Right cardiac atrium (tissue), 5 donors: ENCODE results near the gene PID1. TPM values are rescaled to one million over a fixed set of nuclear protein-coding genes. Genes with fewer than 3 reads are reported as not detected.

Source experiments
- ATAC-seq, 2 donors: fragments of 200-7000 bp; cut with Tn5 transposase; one replicate each; pipeline versions ENCODE4 v1.8.0 to v1.9.1; 2020; ENCODE audit warnings: moderate library complexity in 2 of 2, mild to moderate bottlenecking in 1 of 2
- DNase-seq, 3 donors: peaks; one replicate each; pipeline ENCODE4 v3.0.0-alpha.2; 2020
- H3K27ac ChIP-seq: one replicate; pipeline ENCODE4 v1.5.1; 2013; ENCODE audit warnings: mild to moderate bottlenecking, low read length, control low read depth, moderate library complexity
- H3K27me3 ChIP-seq: one replicate; pipeline ENCODE4 v1.6.1; 2013; ENCODE audit not compliant: control insufficient read depth, insufficient read depth
- H3K4me1 ChIP-seq: one replicate; pipeline ENCODE4 v1.6.1; 2013; ENCODE audit warnings: low read length; ENCODE audit not compliant: control insufficient read depth, insufficient read depth
- H3K4me3 ChIP-seq: one replicate; pipeline ENCODE4 v1.5.1; 2013; ENCODE audit warnings: low read length, control low read depth
- H3K9me3 ChIP-seq: one replicate; pipeline ENCODE4 v1.6.1; 2013; ENCODE audit warnings: low read length; ENCODE audit not compliant: control insufficient read depth
- WGBS: extraction: QIAGEN DNeasy Blood & Tissue Kit; methylation state at CpG from one replicate; pipeline ENCODE4 v1.1.7; 2013; 5-methylcytosine and 5-hydroxymethylcytosine counted together
- intact Hi-C, 4 donors: fragments of 100-400 bp; cut with DNase I; formaldehyde crosslinking; loops; one replicate each; pipeline versions ENCODE4 v1.11.0 to v1.14.0; 2022 to 2023
- polyA plus RNA-seq: library from polyadenylated mRNA; stranded (reverse); fragments of 200-250 nt; gene quantifications from one replicate; pipeline ENCODE4 v1.2.3, GENCODE V29; 2013
- total RNA-seq, 4 donors: library from RNA; stranded (reverse); fragmentation: NEBNext Ultra II Directional; extraction: Animal tissue kit (Norgen Biotek cat#: 25700); gene quantifications; one replicate each; pipeline ENCODE4 v1.2.1, GENCODE V29; 2021
- donor health status: healthy with polysubstance abuse.
- donor health status: DM: no; HTN: yes; CAD: no.
- donor health status: DM: no; HTN: no; CAD: no.
- donor health status: DM: no; HTN: yes; CAD: no; lungs with severe emphysema.
- donor health status: DM: yes; HTN: yes; CAD: no.

Gene PID1
- total and polyA plus RNA-seq, 5 donors: 9.1 to 17.2 (median 11.0) TPM

DNA sequence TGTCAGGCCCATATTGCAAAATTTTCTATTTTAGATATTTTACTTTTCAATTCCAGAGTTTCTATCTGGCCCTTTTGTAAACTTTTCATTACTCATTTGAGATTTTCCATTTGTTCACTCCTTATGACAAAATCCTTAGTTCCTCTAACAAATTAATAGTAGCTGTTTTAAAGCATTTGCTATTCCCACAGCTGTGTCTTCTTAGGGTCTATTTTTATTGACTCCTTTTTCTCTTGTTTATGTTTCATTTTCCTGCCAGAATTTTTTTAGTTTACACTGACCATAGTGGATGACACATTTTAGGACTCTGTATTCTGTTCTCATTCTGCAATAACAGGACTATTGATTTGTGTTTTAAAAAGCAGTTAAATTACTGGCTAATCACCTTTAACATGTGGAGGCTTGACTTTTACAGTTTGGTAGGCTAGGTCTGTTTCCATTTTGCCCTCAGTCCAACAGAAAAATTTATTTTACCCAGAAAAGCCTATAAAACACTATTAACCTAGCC, 30.0 kb downstream of the PID1 start:
- DNase-seq (no peak), ATAC-seq (no peak)
- intact Hi-C loops: no loop called here
- Histone ChIP-seq H3K4me3 (no peak overlapping the region), H3K27ac (no peak overlapping the region), H3K9me3 (no peaks in the 10 kb centered on the region), H3K4me1 (no peaks in the 10 kb centered on the region), H3K27me3 (no peaks in the 10 kb centered on the region)

DNA sequence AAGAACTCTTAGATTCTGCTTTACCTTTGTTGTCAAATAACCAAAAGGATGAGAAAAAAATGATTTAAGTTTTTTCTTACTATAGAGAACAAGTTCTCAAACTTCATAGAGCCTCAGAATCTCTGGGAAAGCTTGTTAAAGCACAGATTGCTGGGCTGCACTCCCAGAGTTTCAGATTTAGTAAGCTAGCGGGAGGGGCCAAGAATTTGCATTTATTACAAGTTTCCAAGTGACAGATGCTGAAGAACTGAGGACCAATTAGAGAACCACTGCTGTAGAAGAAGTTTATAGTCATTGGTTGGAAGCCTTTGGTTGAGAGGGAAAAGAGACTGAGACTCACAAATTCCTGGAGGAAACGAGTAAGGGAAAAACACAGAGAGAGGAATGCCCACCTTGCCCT, 32.1 kb downstream of the PID1 start:
- no peak overlapping the region for H3K27ac ChIP-seq
- no peak for ATAC-seq
- no peaks in the 10 kb centered on the region for H3K4me1 ChIP-seq
- intact Hi-C loops: no loop called here
- no peaks in the 10 kb centered on the region for H3K9me3 ChIP-seq
- 50% methylated on average over 2 of the region's 2 CpGs for WGBS
- DNase-seq: no peak
- no peak overlapping the region for H3K4me3 ChIP-seq
- H3K27me3 ChIP-seq: no peaks in the 10 kb centered on the region

- no peak overlapping the region for H3K27ac ChIP-seq
Measured at GRCh38 chr2:229237270-229237669, 33.8 kb downstream of the PID1 start.

DNA sequence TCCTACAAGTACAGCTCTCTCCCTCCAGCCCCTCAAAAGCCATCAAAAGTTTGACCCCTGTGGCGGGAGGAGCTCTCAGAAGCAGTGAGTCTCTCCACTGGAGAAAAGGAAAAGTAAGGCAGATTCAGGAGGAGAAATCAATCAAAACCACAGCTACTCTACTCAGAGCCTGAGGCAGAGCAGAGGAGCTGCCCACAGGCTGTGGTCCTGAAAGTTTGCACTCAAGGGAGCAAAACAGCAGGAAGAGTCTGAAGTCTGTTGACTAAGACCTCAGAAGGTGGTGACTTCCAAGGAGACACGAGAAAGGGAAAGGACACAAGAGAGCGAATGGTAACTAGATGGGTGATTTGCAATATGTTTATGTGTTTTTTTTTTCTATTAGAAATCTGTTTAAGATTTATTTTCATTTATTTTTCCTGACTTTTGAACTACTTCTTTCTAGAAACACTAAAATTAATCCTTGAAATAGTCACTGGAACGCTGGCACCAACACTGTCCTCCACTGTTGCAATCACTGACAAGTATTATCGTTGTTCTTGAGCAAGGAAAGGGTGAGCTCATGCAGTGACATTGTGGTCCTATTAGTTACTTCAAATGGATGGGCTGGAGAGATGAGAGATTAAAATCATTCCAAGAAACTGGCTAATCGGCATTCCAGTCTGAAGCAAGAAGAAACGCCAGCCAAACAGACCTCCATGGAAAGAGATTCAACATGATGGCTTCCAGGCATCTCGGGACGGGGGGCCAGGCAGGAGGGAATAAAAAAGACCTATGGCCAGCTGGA, 35.8 kb downstream of the PID1 start:
- DNase-seq (peak in 2 of 3 donors; percentile 14 to 73), ATAC-seq (peak; percentile 66 to 76)
- Histone ChIP-seq H3K4me1 (no peaks in the 10 kb centered on the region), H3K27ac (no peak overlapping the region), H3K4me3 (no peak overlapping the region), H3K27me3 (no peaks in the 10 kb centered on the region), H3K9me3 (no peaks in the 10 kb centered on the region)
- intact Hi-C loops: no loop called here
- WGBS: 56% methylated on average over 9 of the region's 9 CpGs

More at GRCh38 chr2:229237270-229237669, 33.8 kb downstream of the PID1 start:
- 41% methylated on average over 2 of the region's 2 CpGs for WGBS
- H3K27me3 ChIP-seq: no peaks in the 10 kb centered on the region
- no peaks in the 10 kb centered on the region for H3K4me1 ChIP-seq
- no peaks in the 10 kb centered on the region for H3K9me3 ChIP-seq
- intact Hi-C loops: no loop called here
- H3K4me3 ChIP-seq: no peak overlapping the region
- no peak for ATAC-seq
- DNase-seq: no peak

GRCh38 chr2:229231885-229232284, 39.2 kb downstream of the PID1 start:
- 82% methylated on average over 7 of the region's 7 CpGs for WGBS
- Histone ChIP-seq H3K4me1 (no peaks in the 10 kb centered on the region), H3K27me3 (no peaks in the 10 kb centered on the region), H3K9me3 (no peaks in the 10 kb centered on the region), H3K27ac (no peak overlapping the region), H3K4me3 (no peak overlapping the region)
- DNase-seq (no peak), ATAC-seq (no peak)
- intact Hi-C loops: no loop called here

DNA sequence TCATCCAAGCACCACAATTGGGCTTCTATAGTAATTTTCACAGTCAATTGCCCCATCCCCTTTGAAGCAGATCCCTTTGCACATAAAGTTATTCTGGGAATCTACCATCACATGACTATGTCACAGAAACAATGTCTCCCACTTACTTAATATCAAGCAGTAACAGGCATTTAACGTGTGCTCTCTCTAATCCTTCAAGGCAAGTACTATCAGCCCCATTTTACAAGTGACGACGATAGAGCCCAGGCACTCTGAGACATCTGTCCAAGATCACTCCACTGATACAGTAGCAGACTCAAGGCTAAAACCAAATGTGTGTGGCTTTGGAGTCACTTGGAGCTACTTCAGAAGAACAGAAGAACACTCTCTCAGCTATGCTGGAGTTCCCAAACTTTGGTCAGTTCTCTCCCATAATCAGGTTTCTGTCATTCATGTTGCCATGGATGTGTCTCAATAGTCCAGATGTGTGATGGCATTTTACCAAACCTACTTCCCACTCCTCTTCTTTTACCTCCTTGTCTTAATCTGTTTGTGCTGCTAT, 39.7 kb downstream of the PID1 start:
- DNase-seq (no peak), ATAC-seq (no peak)
- Histone ChIP-seq H3K27ac (no peak overlapping the region), H3K4me1 (no peaks in the 10 kb centered on the region), H3K9me3 (no peaks in the 10 kb centered on the region), H3K4me3 (no peak overlapping the region), H3K27me3 (no peaks in the 10 kb centered on the region)
- intact Hi-C loops: no loop called here
- 58% methylated on average over 3 of the region's 3 CpGs for WGBS

DNA sequence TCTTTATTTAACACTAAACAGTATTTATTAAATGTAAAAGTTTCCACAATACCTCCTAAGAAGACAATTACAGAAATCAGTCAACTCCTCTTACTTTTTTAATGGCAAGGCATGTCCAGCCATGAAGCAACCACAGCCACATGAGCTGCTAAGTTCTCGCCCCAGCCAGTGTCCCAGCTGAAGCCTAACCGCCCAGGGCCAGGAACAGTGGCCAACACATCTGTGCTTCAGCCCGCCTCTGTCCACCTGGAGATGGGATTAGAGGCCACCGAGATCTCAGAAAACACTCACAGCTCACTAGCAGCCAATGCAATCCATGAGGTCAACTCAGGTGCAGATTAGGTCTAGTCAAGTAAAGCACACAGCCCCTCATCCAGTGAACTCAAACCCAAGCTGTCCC, 40.2 kb downstream of the PID1 start:
- 68% methylated on average over 4 of the region's 4 CpGs for WGBS
- Histone ChIP-seq H3K27me3 (no peaks in the 10 kb centered on the region), H3K27ac (no peak overlapping the region), H3K4me3 (no peak overlapping the region), H3K4me1 (no peaks in the 10 kb centered on the region), H3K9me3 (no peaks in the 10 kb centered on the region)
- DNase-seq (peak in 1 of 3 donors; percentile 67), ATAC-seq (no peak)
- intact Hi-C loops: no loop called here

GRCh38 chr2:229230256-229230655, 40.8 kb downstream of the PID1 start:
- Histone ChIP-seq H3K9me3 (no peaks in the 10 kb centered on the region), H3K4me1 (no peaks in the 10 kb centered on the region), H3K27ac (no peak overlapping the region), H3K27me3 (no peaks in the 10 kb centered on the region), H3K4me3 (no peak overlapping the region)
- 59% methylated on average over 2 of the region's 2 CpGs for WGBS
- ATAC-seq: peak in 1 of 2 donors; percentile 51
- DNase-seq: no peak
- intact Hi-C loops: no loop called here

DNA sequence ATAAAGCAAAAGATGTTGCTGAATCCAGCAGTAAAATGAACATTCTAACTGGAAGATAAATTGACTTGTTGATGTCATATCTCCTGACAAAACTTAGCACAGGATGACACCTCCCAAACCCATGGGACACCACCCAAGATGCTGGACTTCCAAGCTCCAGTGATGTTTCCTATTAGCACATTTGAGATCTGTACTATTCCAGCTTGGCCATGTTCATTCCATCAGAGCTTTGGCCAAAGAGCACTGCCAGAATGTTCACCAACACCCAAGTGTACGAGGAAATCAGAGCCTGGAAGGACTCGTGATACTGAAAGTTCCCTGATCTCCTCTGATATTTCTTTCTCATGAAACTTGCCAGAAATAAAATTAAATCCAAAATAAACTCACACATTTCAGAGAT, 44.7 kb downstream of the PID1 start:
- ATAC-seq: peak; percentile 75 to 88
- Histone ChIP-seq H3K4me3 (no peak overlapping the region), H3K9me3 (no peaks in the 10 kb centered on the region), H3K27ac (no peak overlapping the region), H3K27me3 (no peaks in the 10 kb centered on the region), H3K4me1 (no peaks in the 10 kb centered on the region)
- 42% methylated on average over 2 of the region's 2 CpGs for WGBS
- intact Hi-C loops: no loop called here
- peak; percentile 53 to 81 (median 54) for DNase-seq

DNA sequence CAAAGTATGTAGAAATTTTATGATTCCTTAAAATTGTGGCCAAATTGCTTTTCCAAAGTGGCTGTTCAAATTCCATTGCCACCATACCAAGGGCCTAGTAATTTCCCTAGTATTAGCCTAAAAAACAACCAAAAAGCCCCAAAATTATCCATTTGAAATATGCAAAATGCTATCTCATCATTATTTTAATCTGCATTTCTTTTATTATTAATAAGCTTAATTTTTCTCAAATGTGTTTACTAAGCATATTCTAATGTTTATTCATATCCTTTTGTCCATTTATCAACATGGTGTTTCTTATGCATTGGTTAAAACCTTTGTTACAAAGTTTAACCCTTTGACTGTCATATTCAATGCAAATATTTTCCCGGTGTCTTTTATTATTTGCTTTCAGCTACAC, 48.0 kb downstream of the PID1 start:
- Histone ChIP-seq H3K27me3 (no peaks in the 10 kb centered on the region), H3K4me3 (no peak overlapping the region), H3K4me1 (no peaks in the 10 kb centered on the region), H3K27ac (no peak overlapping the region), H3K9me3 (no peaks in the 10 kb centered on the region)
- intact Hi-C loops: no loop called here
- DNase-seq (no peak), ATAC-seq (no peak)
- WGBS: 97% methylated on average over 1 of the region's 1 CpG

DNA sequence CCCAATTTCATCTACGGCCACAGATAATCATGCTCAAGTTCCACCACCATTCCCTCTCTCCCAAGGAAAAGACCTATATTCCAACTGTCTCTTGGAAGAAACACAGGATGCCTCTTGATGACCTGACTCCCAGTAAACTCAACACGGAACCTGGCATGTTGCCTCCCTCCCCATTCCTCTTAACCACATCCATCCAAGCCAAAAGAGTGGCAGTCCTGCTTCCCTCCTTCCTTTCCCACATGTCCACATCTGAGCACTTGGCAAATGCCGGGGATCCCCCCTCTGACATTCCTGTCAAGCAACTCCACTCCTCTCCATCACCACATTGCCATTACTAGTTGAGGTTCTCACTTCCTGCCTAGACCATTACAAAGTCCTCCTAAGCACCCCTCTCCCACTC, 49.4 kb downstream of the PID1 start:
- Histone ChIP-seq H3K9me3 (no peaks in the 10 kb centered on the region), H3K4me1 (no peaks in the 10 kb centered on the region), H3K27ac (no peak overlapping the region), H3K4me3 (no peak overlapping the region), H3K27me3 (no peaks in the 10 kb centered on the region)
- DNase-seq (peak in 1 of 3 donors; percentile 32), ATAC-seq (no peak)
- 81% methylated on average over 3 of the region's 3 CpGs for WGBS
- intact Hi-C loops: no loop called here
